ENCODE data around the gene UMPS. TPM values are rescaled to one million over a fixed set of nuclear protein-coding genes. Genes with fewer than 3 reads are reported as not detected.

Gene UMPS
- total and polyA plus RNA-seq, 9 of the 15 experiments (the other 6 are each of a cell fraction or from before 2014, with no cell fraction given), result 28.9 to 91.0 (median 45.9) TPM

DNA sequence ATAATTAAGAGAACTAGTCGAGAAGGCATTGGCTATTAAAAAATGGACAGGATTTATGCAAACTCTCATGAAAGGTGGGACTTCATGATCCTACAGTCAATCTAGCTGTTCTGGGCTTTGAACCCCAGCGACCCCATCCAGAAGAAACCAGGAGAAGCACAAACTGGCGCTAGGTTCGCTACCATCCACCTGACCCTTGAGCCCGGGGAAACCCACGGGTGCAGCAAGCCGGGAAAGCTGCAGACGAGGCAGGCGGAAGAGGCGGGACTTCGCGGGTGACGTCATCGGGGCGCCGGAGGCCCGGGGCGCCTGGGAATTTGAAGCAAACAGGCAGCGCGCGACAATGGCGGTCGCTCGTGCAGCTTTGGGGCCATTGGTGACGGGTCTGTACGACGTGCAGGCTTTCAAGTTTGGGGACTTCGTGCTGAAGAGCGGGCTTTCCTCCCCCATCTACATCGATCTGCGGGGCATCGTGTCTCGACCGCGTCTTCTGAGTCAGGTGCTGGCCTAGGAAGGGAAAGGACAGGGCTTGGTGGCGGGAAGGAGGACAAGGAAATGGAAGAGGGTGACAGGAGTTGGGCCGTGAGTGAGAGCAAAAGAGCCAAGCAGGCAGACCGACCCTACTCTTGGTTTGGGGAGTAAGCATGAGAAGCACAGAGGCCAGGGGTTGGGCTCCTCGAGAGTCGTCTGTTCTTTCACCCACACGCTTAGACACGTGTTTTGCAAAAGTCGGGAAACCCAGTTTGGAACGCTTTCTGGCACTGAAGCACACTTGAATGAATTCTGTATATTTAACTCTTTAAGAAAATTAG is at the start of gene UMPS (continued):
- TF ChIP-seq RAD21 (CRISPR knock-in tag; conservative IDR thresholded peaks at IDR 0.05 in 1 of 2, IDR thresholded peaks at IDR 0.05 in 1 of 2), result no peak
- TF ChIP-seq JUND (IDR thresholded peaks at IDR 0.05; ENCODE audit: borderline replicate concordance, low read depth, low read length), result peak; percentile 97
- TF ChIP-seq JUND (tag; IDR thresholded peaks at IDR 0.05; ENCODE audit: borderline replicate concordance, low read depth, low read length), result peak; percentile 95
- TF ChIP-seq TCF7 (IDR thresholded peaks at IDR 0.05; ENCODE audit: borderline replicate concordance), result no peak
- TF ChIP-seq JUN (IDR thresholded peaks at IDR 0.05; ENCODE audit: borderline replicate concordance, low read depth, low read length), result peak; percentile 95
- TF ChIP-seq JUN (CRISPR knock-in tag; IDR thresholded peaks at IDR 0.05; ENCODE audit: borderline replicate concordance), result peak; percentile 81; the same call in 1 of the 2 replicates
- peak; percentile 65 for TF ChIP-seq CXXC5 (CRISPR knock-in tag; IDR thresholded peaks at IDR 0.05)
- TF ChIP-seq FOXA1 (IDR thresholded peaks at IDR 0.05; ENCODE audit: borderline replicate concordance), result no peak
- peak; percentile 19 for TF ChIP-seq NEUROD1 (IDR thresholded peaks at IDR 0.05; ENCODE audit: borderline replicate concordance, low read depth, low read length, partially characterized antibody)
- TF ChIP-seq GABPA (tag; conservative IDR thresholded peaks at IDR 0.05; ENCODE audit: low read depth), result peak; percentile 91
- 0 out of 2 replicates have a peak, but pooled peaks have one; percentile 49 for TF ChIP-seq MIER1 (IDR thresholded peaks at IDR 0.05; ENCODE audit: low read depth)
- TF ChIP-seq YY1 (IDR thresholded peaks at IDR 0.05; ENCODE audit: borderline replicate concordance in 1 of 3, control insufficient read depth in 1 of 3, extremely low read depth in 1 of 3, insufficient read depth in 3 of 3, insufficient read length in 1 of 3, insufficient replicate concordance in 2 of 3, low read depth in 1 of 3, low read length in 2 of 3), result peak; percentile 73 to 96 (median 94)
- TF ChIP-seq, protein P1, sequence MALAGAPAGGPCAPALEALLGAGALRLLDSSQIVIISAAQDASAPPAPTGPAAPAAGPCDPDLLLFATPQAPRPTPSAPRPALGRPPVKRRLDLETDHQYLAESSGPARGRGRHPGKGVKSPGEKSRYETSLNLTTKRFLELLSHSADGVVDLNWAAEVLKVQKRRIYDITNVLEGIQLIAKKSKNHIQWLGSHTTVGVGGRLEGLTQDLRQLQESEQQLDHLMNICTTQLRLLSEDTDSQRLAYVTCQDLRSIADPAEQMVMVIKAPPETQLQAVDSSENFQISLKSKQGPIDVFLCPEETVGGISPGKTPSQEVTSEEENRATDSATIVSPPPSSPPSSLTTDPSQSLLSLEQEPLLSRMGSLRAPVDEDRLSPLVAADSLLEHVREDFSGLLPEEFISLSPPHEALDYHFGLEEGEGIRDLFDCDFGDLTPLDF (CRISPR knock-in tag; IDR thresholded peaks at IDR 0.05), result peak; percentile 49; the same call in 1 of the 2 replicates
- TF ChIP-seq FOXK2 (conservative IDR thresholded peaks at IDR 0.05 in 1 of 2, IDR thresholded peaks at IDR 0.05 in 1 of 2; ENCODE audit: low read depth in 2 of 2), result peak; percentile 50 to 79; a peak in 3 of 4 replicates
- TF ChIP-seq SRF (CRISPR knock-in tag; IDR thresholded peaks at IDR 0.05), result no peak
- TF ChIP-seq SAP30 (IDR thresholded peaks at IDR 0.05; ENCODE audit: borderline replicate concordance, insufficient read depth, low read depth, low read length, poor library complexity, severe bottlenecking), result peak; percentile 74
- peak; percentile 98 for TF ChIP-seq PHF20 (IDR thresholded peaks at IDR 0.05; ENCODE audit: partially characterized antibody)
- no peak for TF ChIP-seq DACH1 (IDR thresholded peaks at IDR 0.05; ENCODE audit: partially characterized antibody)
- peak in 1 of 2 experiments; percentile 65; a peak in 2 of 4 replicates for TF ChIP-seq FOXA3 (CRISPR knock-in tag; conservative IDR thresholded peaks at IDR 0.05 in 1 of 2, IDR thresholded peaks at IDR 0.05 in 1 of 2)
- TF ChIP-seq KLF1 (tag; IDR thresholded peaks at IDR 0.05), result no peak
- TF ChIP-seq, protein P2, sequence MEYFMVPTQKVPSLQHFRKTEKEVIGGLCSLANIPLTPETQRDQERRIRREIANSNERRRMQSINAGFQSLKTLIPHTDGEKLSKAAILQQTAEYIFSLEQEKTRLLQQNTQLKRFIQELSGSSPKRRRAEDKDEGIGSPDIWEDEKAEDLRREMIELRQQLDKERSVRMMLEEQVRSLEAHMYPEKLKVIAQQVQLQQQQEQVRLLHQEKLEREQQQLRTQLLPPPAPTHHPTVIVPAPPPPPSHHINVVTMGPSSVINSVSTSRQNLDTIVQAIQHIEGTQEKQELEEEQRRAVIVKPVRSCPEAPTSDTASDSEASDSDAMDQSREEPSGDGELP (CRISPR knock-in tag; IDR thresholded peaks at IDR 0.05; ENCODE audit: borderline replicate concordance), result peak; percentile 66; the same call in 1 of the 2 replicates
- TF ChIP-seq NFIX (CRISPR knock-in tag; IDR thresholded peaks at IDR 0.05; ENCODE audit: low read depth), result no peak
- TF ChIP-seq, protein P3, sequence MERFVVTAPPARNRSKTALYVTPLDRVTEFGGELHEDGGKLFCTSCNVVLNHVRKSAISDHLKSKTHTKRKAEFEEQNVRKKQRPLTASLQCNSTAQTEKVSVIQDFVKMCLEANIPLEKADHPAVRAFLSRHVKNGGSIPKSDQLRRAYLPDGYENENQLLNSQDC (CRISPR knock-in tag; IDR thresholded peaks at IDR 0.05), result no peak
- TF ChIP-seq SMARCC2 (IDR thresholded peaks at IDR 0.05; ENCODE audit: low read depth), result no peak
